Measurements from ENCODE around the gene LRP1.

The LRP1 gene

GRCh38 chr12:57138526-57139272 lies 10.4 kb downstream of the LRP1 start:
- FAIRE-seq = no peak

DNA sequence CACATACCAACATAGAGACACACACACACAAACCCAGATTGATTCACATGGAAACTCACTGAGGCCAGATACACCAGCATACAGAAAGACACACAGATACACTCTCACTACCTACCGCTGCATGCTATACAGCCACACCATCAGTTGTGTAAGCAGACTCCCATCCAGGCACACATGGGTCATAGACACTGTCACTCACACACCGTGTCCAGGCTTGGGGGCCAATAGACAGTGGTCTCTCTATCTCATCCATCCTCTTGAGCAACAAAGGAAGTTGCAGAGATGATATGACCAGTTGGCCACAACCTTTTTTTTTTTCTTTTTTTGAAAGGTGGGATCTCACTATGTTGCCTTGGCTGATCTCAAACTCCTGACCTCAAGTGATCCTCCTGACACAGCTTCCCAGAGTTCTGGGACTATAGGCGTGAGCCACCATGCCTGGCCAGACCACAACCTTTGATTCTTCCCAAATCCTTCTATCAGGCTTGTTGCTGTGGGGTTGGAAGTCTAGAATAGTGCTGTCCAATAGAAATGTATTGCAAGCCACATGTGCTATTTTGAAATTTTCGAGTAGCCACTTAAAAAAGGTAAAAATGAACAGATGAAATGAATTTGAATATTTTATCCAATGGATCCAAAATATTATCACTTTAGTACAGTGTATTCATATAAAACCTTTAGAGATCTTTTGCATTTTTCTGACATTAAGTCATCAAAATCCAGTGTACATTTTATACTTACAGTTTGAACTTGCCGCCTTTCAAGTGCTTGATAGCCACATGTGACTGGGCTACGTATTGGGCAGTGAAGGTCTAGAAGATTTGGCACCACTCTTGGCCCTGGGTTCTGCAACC lies 11.7 kb downstream of the LRP1 start:
- no peak for FAIRE-seq

DNA sequence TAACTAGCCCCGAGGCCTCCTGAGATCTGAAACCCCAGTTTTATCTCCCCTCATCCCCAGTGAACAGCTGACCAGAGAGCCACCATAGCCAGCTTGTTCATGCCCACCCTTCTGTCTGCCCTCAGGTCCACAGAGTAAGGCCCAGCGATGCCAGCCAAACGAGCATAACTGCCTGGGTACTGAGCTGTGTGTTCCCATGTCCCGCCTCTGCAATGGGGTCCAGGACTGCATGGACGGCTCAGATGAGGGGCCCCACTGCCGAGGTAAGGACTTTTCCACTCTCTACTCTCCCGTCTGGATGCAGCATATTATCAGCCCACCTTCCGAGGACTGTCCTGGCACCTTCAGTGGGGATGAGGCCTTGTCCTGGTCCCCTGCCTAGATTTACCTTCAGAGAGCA lies 13.0 kb downstream of the LRP1 start:
- FAIRE-seq = no peak

DNA sequence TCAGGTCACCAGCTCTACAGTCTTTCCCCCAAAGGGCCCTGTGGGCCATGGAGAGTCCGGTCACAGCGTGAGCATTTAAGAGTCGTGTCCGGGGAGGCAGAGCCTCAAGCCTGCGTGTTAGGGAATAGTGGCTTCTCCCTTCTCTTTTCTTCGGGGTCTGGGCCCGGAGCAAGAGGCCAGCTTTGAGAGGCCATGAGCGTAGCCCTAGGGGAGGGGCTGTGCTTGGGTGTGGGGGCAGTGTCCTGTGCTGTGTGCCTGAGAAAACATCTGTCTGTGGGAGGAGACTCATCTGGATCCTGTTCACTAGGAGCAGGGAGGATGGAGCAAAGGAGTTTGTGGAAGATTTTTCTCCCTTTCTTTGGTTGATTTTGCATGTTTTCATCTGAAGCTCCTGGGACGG lies 13.8 kb downstream of the LRP1 start:
- no peak for FAIRE-seq

DNA sequence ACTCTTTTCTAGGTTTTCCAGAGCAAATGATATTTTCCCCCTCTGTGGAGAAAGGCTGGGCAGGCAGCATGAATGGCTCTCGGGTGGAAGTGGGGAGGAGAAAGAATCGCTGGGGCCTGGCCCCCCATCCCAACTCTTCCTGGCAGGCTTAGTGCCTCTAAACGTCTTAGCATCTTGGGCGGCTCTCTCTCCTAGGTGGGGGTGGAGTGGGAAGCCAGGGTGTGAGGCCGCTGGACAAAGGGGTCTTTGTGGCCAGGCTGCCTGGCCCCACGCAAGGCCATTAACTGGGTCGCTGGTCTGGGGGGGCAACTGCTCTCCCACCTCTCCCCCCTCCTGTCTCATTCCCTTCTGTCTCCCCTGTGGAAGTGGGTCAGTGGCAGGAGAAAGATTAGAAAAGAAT lies 14.4 kb downstream of the LRP1 start:
- FAIRE-seq = no peak

- FAIRE-seq = no peak
Measured at GRCh38 chr12:57143454-57143853, 15.2 kb downstream of the LRP1 start.

DNA sequence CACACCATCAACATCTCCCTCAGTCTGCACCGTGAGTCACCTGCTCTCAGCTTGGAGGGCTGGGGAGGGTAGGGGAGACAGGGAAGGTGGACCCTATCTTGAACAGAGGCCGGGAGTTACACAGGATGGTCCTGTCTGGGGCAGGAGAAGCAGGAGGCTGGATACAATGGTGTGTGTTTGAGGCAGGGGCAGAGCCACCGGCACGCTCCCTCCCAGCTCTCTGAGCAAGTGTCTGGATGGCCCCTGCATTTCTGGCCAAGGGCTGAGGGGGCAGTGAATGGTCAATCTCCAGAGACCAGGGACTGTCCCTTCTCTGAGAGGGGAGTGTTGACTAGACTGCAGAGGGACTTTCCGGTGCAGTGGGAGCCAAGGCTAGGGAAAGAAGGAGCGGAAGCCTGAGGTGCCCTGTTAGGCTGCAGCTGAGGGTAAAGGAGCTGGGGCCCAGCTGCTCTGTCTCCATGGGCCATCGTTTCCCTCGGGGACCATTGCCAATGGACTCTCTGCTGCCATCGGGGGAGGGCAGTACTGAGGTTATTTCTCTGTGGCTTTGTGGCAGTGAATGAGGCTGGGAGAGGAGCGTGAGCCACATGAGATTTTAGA lies 17.3 kb downstream of the LRP1 start:
- FAIRE-seq = no peak

- FAIRE-seq = no peak
Measured at GRCh38 chr12:57146092-57146491, 17.8 kb downstream of the LRP1 start.

DNA sequence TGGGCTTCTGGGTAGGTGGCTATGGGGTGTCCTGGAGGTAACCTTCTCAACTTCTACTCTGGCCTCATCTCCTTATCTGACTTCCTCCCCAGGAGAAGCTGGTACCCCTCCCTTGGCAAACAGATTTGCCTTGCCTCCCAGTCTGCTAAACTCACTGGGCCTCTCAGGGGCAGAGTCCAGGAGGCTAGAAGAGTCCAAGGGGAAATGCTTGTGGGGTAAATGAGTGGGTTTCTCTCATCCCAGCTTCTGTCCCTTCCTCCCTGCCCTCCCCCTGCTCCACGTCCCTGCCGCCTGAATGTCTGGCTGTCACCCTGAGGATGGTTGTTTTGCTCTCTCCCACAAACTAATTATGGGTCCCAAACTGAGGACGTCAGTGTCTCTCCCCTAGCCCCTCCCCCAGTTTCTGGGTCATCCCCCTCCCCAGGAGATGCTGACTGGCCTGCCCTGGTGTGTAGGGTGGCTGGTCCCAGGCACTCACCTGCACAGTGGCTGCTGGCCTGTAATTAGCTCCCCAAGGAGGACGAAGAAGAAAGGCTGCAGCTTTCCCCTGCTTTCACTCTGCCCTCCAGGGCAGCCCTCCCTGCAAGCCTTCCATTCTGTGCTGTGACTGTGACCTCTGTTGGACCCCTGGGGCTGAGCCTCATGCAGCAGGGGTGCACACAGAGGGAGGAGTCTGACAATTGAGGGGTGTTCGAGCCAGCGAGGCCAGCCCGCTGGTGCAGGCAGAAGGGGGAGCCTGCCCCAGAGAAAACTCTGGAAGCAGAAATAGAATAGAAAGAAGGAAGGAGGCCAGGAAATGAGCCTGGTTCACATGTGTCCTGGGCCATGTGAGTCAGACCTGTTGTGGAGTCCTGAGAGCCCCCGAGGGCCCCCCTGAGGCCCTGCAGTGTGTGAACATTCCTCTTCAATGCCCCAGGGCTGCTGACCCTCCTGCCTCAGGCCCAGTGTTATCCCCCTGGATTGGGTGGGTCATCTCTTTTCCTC lies 19.0 kb downstream of the LRP1 start, which contains the start of gene LRP1-AS:
LRP1-AS (minus strand) TSS at position 659 of the 984 bp plus-strand sequence.
- FAIRE-seq = no peak

DNA sequence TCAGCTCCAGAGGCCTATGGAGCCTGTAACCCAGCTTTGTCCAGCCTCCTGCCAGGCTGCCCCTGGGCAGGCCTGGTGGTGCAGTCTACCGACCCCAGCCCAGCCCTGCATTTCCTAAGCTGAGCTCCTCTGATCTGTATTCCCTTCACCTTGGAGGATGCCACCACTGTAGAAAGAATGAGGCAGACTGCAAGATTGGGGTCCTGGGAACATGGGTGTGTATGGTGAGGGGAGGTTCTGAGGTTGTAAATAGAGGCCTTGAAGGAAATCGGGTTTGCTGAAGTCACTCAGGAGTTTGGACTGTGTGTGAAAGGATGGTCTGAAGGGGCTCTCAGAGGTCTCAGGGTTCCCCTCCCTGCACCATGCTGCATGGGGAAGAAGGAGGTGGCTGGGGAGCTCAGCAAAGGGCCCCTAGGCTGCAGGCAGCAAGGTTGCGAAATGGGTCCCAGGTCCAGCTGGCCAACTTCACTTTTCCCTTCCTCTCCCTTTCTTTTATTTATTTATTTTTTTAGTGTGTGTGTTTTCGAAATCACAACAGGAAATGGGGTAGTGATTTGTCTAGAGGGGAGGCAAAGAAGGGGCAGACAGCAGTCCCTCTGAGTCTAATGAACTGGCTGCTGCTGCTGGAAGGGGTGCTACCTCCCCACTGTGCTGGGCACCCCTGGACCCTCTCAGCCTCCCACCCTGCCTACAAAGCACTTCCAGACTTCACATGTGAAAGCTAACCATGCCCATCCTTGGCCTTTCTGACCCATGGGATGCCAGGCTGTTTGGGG lies 20.4 kb downstream of the LRP1 start:
- FAIRE-seq = no peak

- FAIRE-seq = no peak
Measured at GRCh38 chr12:57149245-57149900, 21.1 kb downstream of the LRP1 start.

DNA sequence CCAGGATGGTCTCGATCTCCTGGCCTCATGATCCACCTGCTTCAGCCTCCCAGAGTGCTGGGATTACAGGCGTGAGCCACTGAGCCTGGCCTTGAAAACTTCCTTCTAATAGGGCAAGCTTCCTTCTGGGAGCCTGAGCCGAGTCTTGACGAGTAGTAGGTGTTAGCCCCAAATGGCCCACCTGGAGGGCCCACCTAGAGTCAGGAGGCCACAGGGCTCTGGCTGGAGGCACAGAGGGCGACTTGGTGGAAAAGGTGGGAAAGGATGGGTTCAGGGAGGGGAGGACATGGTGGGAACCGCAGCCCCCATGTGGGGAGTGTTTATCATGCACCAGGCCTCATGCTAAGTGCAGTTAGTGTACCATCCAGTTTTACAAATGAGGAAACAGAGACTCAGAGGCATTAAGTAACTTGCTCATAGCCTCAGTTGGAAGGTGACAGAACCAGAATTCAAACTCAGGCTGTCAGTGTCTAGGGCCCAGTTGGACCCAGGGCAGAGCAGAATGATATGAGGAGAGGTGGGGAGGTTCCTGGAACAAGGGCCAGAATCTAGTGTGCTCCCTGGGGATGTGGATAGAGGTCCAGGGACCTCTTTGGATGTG lies 22.2 kb downstream of the LRP1 start:
- no peak for FAIRE-seq

GRCh38 chr12:57151741-57152630 lies 23.7 kb downstream of the LRP1 start:
- FAIRE-seq = no peak

DNA sequence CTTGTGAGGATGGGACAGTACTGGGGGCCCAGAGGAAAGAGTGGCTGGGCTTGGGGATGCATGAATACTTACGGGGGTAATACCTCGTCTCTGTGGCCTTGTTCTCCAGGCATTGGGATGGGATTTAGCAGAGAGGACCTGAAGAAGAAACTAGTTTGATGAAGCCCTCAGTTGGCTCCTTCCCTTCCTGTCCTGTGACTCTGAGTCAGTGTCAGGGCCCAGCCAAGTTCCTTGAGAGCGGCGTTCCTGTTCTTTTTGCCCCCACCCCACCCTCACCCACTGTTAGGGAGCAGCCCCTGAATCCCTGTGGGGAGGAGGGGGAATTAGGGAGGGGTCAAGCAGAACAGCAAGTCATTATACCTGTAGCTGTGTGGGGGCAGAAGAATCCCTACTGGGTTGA lies 24.4 kb downstream of the LRP1 start:
- no peak for FAIRE-seq

DNA sequence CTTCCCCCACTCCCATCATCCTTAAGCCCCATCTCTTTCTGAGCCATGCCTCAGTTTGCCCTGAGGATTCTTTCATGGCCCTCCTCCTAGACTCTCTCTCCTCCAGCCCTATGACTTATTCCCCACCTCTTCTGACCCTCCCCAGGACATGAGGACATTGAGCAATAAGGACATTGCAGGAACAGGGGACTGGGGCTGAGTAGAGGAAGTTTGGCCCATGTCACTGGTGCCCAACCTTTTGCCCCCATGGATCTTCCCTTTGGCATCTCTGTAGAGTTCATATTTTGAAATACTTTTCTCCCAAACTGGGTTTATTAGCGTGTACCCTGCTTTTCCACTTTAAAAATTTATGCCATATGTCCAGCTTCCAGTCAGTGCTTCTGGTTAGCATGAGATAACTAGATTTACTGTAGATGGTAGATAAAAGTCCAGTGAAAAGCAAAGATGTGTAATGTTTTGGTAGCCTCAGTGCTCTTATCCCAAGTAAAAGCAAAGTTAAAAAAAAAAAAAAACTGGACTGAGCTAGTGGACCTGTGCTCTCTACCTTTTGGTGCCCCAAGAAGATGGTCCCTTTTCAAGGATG lies 25.2 kb downstream of the LRP1 start:
- no peak for FAIRE-seq

- no peak for FAIRE-seq
Measured at GRCh38 chr12:57154076-57154475, 25.8 kb downstream of the LRP1 start.

DNA sequence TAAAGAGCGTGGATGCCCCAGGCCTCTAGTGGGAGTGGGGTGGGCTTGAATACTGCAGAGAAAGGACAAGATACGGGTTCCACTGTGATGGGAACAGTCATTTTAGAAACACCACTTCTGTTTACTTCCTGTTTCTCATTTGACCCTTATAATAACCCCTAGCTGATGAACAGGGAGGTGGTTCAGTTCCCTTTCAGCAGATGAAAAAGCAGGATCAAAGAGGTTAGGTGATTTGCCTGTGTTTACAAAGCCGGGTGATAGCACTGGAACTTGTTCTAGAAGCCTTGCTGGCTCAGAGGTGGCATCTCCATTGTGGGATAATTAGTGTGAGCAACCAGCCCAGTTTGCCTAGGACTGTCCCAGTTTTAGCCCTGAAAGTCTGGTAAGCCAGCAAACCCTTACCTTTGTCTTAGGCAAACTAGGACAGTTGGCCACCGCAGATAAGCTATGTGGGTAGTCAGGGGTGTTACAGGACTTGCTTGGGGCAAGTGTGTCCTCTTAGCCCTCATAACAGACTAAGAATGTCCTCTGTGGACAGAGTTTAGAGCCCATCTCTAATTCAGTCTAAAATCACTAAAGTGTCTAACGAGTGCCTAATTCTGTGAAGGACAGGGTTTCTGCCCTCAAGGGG lies 26.6 kb downstream of the LRP1 start:
- FAIRE-seq = no peak

DNA sequence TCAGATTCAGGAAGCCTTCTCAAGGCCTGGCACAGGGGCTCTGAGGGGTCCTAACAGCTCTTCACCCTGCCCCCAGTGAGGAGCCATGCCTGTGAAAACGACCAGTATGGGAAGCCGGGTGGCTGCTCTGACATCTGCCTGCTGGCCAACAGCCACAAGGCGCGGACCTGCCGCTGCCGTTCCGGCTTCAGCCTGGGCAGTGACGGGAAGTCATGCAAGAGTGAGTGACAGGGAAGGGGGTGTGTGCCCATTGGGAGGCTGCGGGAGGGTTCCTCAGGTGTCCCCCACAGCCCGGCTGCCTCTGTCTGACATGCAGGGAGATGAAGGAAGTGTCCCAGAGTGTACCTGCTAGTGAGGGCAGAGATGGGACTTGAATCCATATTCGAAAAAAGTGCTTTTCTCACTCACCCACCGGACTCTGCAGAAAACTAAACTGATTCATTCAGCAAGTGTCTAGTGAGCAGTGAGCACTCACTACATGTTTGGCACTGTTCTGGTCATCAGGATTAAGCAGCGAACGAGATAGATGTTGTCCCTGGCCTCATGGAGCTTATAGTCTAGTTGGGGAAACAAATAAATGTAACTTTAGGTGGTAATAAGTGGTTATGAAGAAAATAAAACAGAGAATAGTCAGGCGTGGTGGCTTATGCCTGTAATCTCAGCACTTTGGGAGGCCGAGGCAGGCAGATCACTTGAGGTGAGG lies 28.6 kb downstream of the LRP1 start:
- FAIRE-seq = no peak

Data from colon (tissue), 2 donors.